CD14-positive monocyte (primary cell): ENCODE measurements around the gene IP6K1. TPM values are rescaled to one million over a fixed set of nuclear protein-coding genes. Genes with fewer than 3 reads are reported as not detected.
"Not testable (repeated sequence)": the region's sequence is repeated elsewhere in the genome, so short reads cannot be mapped to it uniquely, and the experiment has no call there.

Experiments
- DNase-seq, 3 donors: peaks; one replicate each; pipeline ENCODE4 v3.0.0-alpha.2; 2011 to 2022
- H2AFZ ChIP-seq: 2 replicates; pipeline ENCODE4 v1.6.0; 2012; ENCODE audit warnings: mild to moderate bottlenecking, low read depth, low read length, inconsistent platforms; ENCODE audit not compliant: insufficient read depth, poor library complexity, severe bottlenecking
- H3K27ac ChIP-seq, 2 donors: 1 replicate in 1 of 2; 2 replicates in 1 of 2; pipeline ENCODE4 v1.5.1; 2012 to 2013; ENCODE audit warnings: low read length in 2 of 2, control low read depth in 1 of 2, inconsistent platforms in 1 of 2, low read depth in 1 of 2, mild to moderate bottlenecking in 1 of 2
- H3K27me3 ChIP-seq, 2 donors: one replicate each; pipeline versions ENCODE4 v1.6.0 to v1.6.1; 2011 to 2013; ENCODE audit warnings: low read length in 2 of 2; ENCODE audit not compliant: control insufficient read depth in 2 of 2, insufficient read depth in 2 of 2
- H3K36me3 ChIP-seq, 2 donors: replicated peaks in 1 of 2; 1 replicate in 1 of 2; 2 replicates in 1 of 2; pipeline versions ENCODE4 v1.5.1 to v1.6.1; 2012 to 2013; ENCODE audit warnings: low read length in 2 of 2, control low read depth in 1 of 2, inconsistent platforms in 1 of 2, mild to moderate bottlenecking in 1 of 2; ENCODE audit not compliant: insufficient read depth in 2 of 2, control insufficient read depth in 1 of 2
- H3K4me1 ChIP-seq, 2 donors: 1 replicate in 1 of 2; 2 replicates in 1 of 2; pipeline versions ENCODE4 v1.5.1 to v1.6.1; 2012 to 2013; ENCODE audit warnings: low read length in 2 of 2, control low read depth in 1 of 2, inconsistent platforms in 1 of 2, mild to moderate bottlenecking in 1 of 2, moderate library complexity in 1 of 2; ENCODE audit not compliant: insufficient read depth in 2 of 2, control insufficient read depth in 1 of 2
- H3K4me2 ChIP-seq: replicated peaks from 2 replicates; pipeline ENCODE3; 2012; ENCODE audit warnings: low read length, moderate library complexity, mild to moderate bottlenecking; ENCODE audit not compliant: poor library complexity, severe bottlenecking; ENCODE audit errors: extremely low read depth
- H3K4me3 ChIP-seq, 3 experiments: fragments of 200-600 bp in 1 of 3; sonication (generic) in 1 of 3; replicated peaks in 1 of 3; 1 replicate in 2 of 3; 2 replicates in 1 of 3; pipeline ENCODE4 v1.5.1; 2011 to 2013; ENCODE audit warnings: low read length in 3 of 3, mild to moderate bottlenecking in 3 of 3, control low read depth in 2 of 3, low read depth in 2 of 3, inconsistent platforms in 1 of 3, moderate library complexity in 1 of 3
- H3K79me2 ChIP-seq: 2 replicates; pipeline ENCODE4 v1.6.0; 2012; ENCODE audit warnings: mild to moderate bottlenecking, control low read depth, inconsistent platforms, low read length, moderate library complexity; ENCODE audit not compliant: insufficient read depth
- H3K9ac ChIP-seq: 2 replicates; pipeline ENCODE4 v1.6.0; 2017; ENCODE audit warnings: low read length, mild to moderate bottlenecking; ENCODE audit not compliant: insufficient read depth, poor library complexity, severe bottlenecking
- H3K9me3 ChIP-seq, 2 donors: replicated peaks in 1 of 2; 1 replicate in 1 of 2; 2 replicates in 1 of 2; pipeline versions ENCODE4 v1.5.1 to v1.6.1; 2012 to 2013; ENCODE audit warnings: low read length in 2 of 2, control low read depth in 1 of 2; ENCODE audit not compliant: control insufficient read depth in 1 of 2, insufficient read depth in 1 of 2
- H4K20me1 ChIP-seq: 2 replicates; pipeline ENCODE4 v1.6.0; 2012; ENCODE audit warnings: mild to moderate bottlenecking, low read length, control low read depth, moderate library complexity; ENCODE audit not compliant: insufficient read depth
- H3K27ac Mint-ChIP-seq, 7 donors: one replicate each; pipeline ENCODE4 v1.8.0; 2020; ENCODE audit warnings: mild to moderate bottlenecking in 7 of 7, mixed read lengths in 7 of 7, moderate library complexity in 6 of 7, inconsistent platforms in 2 of 7
- H3K27me3 Mint-ChIP-seq, 3 donors: one replicate each; pipeline ENCODE4 v1.8.0; 2021 to 2022; ENCODE audit warnings: low read depth in 3 of 3, mild to moderate bottlenecking in 3 of 3, mixed read lengths in 3 of 3, moderate library complexity in 3 of 3, inconsistent platforms in 1 of 3
- H3K36me3 Mint-ChIP-seq, 2 donors: one replicate each; pipeline ENCODE4 v1.8.0; 2020; ENCODE audit warnings: mixed read lengths in 2 of 2, inconsistent platforms in 1 of 2, mild to moderate bottlenecking in 1 of 2
- H3K4me1 Mint-ChIP-seq: one replicate; pipeline ENCODE4 v1.8.0; 2020; ENCODE audit warnings: mild to moderate bottlenecking, mixed read lengths
- H3K4me3 Mint-ChIP-seq, 2 donors: one replicate each; pipeline ENCODE4 v1.8.0; 2020; ENCODE audit warnings: mild to moderate bottlenecking in 2 of 2, mixed read lengths in 2 of 2, moderate library complexity in 1 of 2
- H3K9me3 Mint-ChIP-seq, 7 donors: one replicate each; pipeline ENCODE4 v1.8.0; 2020 to 2022; ENCODE audit warnings: mixed read lengths in 7 of 7, mild to moderate bottlenecking in 6 of 7, moderate library complexity in 6 of 7, inconsistent platforms in 2 of 7
- WGBS: methylation state at CpG from one replicate; pipeline ENCODE4 v1.1.5; 2013; ENCODE audit warnings: missing lambda C conversion rate; ENCODE audit not compliant: insufficient coverage; 5-methylcytosine and 5-hydroxymethylcytosine counted together
- intact Hi-C, 2 donors: fragments of 100-400 bp; cut with micrococcal nuclease; formaldehyde crosslinking; loops; one replicate each; pipeline versions ENCODE4 v1.15.0 to v1.15.1; 2023
- polyA plus RNA-seq, 3 donors: library from polyadenylated mRNA; depleted of rRNA in 1 of 3; unstranded in 2 of 3; stranded (reverse) in 1 of 3; fragments of 300-500 nt in 2 of 3; fragments of >200 nt in 1 of 3; fragmentation: Illumina TruSeq in 2 of 3; gene quantifications; 1 replicate in 2 of 3; 2 replicates in 1 of 3; pipeline ENCODE4 v1.2.3, GENCODE V29; 2012 to 2021
- TF ChIP-seq, protein P1 (sequence below): fragments of 200-600 bp; IDR thresholded peaks from one replicate; pipeline ENCODE4 v1.8.0; 2022; ENCODE audit warnings: antibody characterized with exemption, mild to moderate bottlenecking

IP6K1 gene
- polyA plus RNA-seq, 3 donors, result 15.8 to 27.1 (median 16.1) TPM

DNA sequence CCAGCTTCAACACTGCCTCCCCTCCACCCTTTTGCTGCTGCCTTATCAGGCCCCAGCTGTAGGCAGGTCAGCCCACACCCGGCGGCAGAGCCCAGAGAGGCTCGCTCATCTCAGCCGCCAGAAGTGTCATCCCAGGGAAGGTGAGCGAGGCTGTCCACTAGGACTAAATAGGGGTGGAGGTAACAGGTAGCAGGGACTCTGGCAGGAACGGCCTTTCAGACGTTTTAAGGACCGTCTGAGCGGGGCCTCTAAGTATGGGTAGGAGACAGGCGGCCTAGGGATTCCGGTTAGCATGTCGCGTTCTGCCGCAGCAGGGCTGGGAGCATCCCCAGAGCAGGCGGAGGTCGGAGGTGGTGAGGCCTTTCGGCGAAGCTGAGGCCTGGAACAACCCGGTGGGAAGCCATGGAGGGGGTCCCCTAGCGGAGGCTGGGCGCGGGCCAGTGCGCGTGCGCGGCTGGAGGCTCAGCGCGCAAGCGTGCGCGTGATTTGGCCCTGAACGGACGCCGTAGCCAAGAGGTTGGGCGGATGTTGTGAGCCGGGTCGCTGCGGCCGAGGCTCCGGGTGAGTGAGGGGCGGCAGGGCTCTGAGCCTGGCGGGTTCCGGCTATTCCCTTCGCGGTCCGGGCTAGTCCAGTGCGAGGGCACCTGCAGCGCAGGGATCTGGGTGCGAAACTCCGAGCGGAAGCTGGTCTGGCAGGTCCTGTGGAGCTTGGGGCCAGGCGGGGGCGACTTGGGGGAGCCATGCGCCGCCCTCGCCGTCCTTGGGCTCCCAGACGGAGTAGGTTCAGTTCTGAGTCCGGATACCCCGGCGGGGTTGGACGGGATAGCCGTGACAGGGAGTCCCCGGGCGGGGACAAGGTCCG is 97.1 kb downstream of the IP6K1 start, which contains the start of the genes MST1 and RNF123:
MST1 (minus strand) TSS at position 429 of the 862 bp plus-strand sequence. CDS start 783 bp downstream, outside the sequence.
RNF123 (plus strand) TSS at position 512 of the 862 bp plus-strand sequence. CDS start 1,609 bp downstream, outside the sequence.
- Mint-ChIP-seq H3K9me3 (peaks cover 0 to 6% (median 0%) of the 10 kb centered on the region in 7 donors), H3K27ac (peak within 1 kb of the TSS; percentile 79 to 96 (median 85)), H3K36me3 (peaks cover 12 to 20% of the 10 kb centered on the region in 2 donors), H3K4me3 (peak within 1 kb of the TSS; percentile 96 to 98), H3K4me1 (peaks cover 38% of the 10 kb centered on the region), H3K27me3 (peaks cover 23 to 33% (median 32%) of the 10 kb centered on the region in 3 donors)
- H3K27me3 ChIP-seq, result peaks cover 0 to 27% of the 10 kb centered on the region in 2 donors
- H3K79me2 ChIP-seq, result peaks cover 26% of the 10 kb centered on the region
- H3K9ac ChIP-seq, result peak within 1 kb of the TSS; percentile 90
- H3K4me3 ChIP-seq, result peak within 1 kb of the TSS; percentile 63 to 97 (median 76)
- peak within 1 kb of the TSS; percentile 86 for H3K4me2 ChIP-seq
- TF ChIP-seq, protein P1, sequence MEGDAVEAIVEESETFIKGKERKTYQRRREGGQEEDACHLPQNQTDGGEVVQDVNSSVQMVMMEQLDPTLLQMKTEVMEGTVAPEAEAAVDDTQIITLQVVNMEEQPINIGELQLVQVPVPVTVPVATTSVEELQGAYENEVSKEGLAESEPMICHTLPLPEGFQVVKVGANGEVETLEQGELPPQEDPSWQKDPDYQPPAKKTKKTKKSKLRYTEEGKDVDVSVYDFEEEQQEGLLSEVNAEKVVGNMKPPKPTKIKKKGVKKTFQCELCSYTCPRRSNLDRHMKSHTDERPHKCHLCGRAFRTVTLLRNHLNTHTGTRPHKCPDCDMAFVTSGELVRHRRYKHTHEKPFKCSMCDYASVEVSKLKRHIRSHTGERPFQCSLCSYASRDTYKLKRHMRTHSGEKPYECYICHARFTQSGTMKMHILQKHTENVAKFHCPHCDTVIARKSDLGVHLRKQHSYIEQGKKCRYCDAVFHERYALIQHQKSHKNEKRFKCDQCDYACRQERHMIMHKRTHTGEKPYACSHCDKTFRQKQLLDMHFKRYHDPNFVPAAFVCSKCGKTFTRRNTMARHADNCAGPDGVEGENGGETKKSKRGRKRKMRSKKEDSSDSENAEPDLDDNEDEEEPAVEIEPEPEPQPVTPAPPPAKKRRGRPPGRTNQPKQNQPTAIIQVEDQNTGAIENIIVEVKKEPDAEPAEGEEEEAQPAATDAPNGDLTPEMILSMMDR, result peak; percentile 19
- H3K9me3 ChIP-seq, result no peaks in the 10 kb centered on the region
- H3K27ac ChIP-seq, result peak within 1 kb of the TSS; percentile 21 to 85
- H3K36me3 ChIP-seq, result peaks cover 0 to 7% of the 10 kb centered on the region in 2 donors
- WGBS, result 1% methylated on average over 51 of the region's 66 CpGs
- peak; percentile 85 to 88 (median 88) for DNase-seq
- peak within 1 kb of the TSS; percentile 97 for H2AFZ ChIP-seq
- H3K4me1 ChIP-seq, result peaks cover 27 to 29% of the 10 kb centered on the region in 2 donors
- intact Hi-C loops, result no loop called here
- peaks cover 2% of the 10 kb centered on the region for H4K20me1 ChIP-seq

DNA sequence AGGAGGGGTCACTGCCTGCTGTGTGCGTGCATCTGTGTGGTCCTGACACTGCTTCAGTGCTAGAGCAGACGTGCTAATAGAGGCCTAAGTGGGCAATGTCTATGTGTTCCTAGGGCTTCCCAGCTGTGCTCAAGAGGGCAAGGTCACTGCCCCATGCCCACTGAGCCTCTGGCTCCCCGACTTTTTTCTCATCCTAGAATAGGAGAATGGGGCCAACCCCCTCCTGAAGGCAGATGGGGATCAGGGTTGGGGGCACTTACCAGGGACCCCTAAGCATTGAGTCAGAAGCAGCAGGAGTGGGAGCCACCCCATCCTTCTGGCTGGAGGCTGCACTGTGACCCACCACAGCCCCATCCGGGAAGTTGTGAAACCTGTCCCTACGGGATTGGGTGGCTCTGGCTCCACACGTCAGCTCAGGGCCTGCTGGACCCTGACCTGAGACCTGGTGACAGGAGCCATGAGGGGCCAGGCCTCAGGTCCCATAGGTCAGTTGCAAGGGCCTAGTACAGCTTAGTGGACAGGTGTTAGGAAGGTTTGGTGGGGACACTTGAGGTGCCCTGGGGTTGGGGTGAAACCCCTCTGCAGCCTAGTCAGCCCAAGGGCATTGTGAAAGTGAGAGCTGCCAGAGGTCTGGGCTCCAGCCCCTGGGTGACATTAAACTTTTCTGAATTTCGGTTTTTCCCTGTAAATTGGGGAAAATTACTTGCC is 97.8 kb downstream of the IP6K1 start:
- Histone ChIP-seq H3K36me3 (peaks cover 4 to 13% of the 10 kb centered on the region in 2 donors), H3K27me3 (peaks cover 0 to 27% of the 10 kb centered on the region in 2 donors), H3K4me2 (peak overlapping the region; percentile 86), H2AFZ (peak overlapping the region; percentile 97), H3K27ac (peak overlapping the region; percentile 21 to 85), H3K79me2 (peaks cover 23% of the 10 kb centered on the region), H3K9ac (peak overlapping the region; percentile 90), H3K4me3 (peak overlapping the region; percentile 63 to 97 (median 76)), H3K4me1 (peaks cover 27 to 29% of the 10 kb centered on the region in 2 donors)
- intact Hi-C loops, DNase-seq, H4K20me1 ChIP-seq, H3K9me3 ChIP-seq, H3K9me3 Mint-ChIP-seq: not testable (repeated sequence)
- WGBS, result 70% methylated on average over 2 of the region's 7 CpGs
- H3K27me3 Mint-ChIP-seq, result peaks cover 23 to 34% (median 32%) of the 10 kb centered on the region in 3 donors
- H3K4me1 Mint-ChIP-seq, result peaks cover 38% of the 10 kb centered on the region
- peak overlapping the region in 5 of 7 donors; percentile 83 to 96 (median 87) for H3K27ac Mint-ChIP-seq
- peak overlapping the region; percentile 96 to 98 for H3K4me3 Mint-ChIP-seq
- peaks cover 20% of the 10 kb centered on the region in 2 donors for H3K36me3 Mint-ChIP-seq

GRCh38 chr3:49687424-49687795 is 98.9 kb downstream of the IP6K1 start:
- H3K4me2 ChIP-seq, H3K9me3 Mint-ChIP-seq, H4K20me1 ChIP-seq, H3K9me3 ChIP-seq, H3K27ac Mint-ChIP-seq, intact Hi-C loops, DNase-seq, H3K4me3 ChIP-seq, H2AFZ ChIP-seq, H3K27ac ChIP-seq, H3K9ac ChIP-seq: not testable (repeated sequence)
- H3K4me1 ChIP-seq, result peaks cover 27 to 29% of the 10 kb centered on the region in 2 donors
- no CpG with 5 or more reads among the region's 12 CpGs for WGBS
- peaks cover 0 to 27% of the 10 kb centered on the region in 2 donors for H3K27me3 ChIP-seq
- H3K36me3 ChIP-seq, result peaks cover 15 to 23% of the 10 kb centered on the region in 2 donors
- Mint-ChIP-seq H3K36me3 (peaks cover 30% of the 10 kb centered on the region in 2 donors), H3K27me3 (peaks cover 23 to 34% (median 32%) of the 10 kb centered on the region in 3 donors), H3K4me1 (peaks cover 38% of the 10 kb centered on the region), H3K4me3 (peak overlapping the region in 1 of 2 donors; percentile 67)
- H3K79me2 ChIP-seq, result peaks cover 23% of the 10 kb centered on the region
